ENCODE results near the gene COA1.

DNA sequence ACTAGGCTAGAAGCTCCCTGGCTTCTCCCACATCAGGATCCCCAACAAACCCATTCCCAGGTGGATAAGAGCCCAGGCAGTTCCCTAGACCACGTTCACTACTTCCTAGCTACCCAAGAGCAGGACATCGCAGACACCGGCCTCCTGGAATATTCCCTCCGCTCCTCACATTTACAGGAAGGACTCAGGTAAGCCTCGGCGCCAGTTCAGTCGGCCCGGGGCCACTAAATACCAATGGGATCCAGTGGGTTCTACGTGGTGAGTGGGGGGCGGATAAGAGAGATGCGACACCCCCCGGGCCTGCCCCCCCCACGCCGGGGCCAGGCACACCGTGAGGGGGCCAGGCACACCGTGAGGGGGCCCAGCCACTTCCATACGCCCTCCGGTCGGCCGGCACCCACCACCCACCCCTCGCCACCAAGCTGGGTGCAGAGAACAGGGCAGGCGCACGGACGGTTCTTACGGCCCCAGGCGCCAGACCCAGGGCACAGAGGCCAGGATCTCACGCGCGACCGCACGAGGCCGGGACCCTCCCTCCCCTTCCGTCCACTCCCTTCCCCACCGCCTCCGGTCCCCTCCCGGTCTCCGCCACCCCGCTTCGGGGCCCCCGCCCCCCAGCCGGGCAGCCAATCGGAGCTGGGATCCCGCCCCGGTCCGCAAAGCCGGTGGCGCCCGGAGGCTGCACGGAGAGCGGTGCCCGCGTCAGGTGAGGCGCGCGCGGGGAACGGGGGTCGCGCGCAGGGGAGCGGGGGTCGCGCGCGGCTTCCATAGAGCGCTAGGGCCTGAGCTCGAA lies 28.9 kb upstream of the COA1 start, which contains the start of gene BLVRA:
- TF ChIP-seq, protein P1, sequence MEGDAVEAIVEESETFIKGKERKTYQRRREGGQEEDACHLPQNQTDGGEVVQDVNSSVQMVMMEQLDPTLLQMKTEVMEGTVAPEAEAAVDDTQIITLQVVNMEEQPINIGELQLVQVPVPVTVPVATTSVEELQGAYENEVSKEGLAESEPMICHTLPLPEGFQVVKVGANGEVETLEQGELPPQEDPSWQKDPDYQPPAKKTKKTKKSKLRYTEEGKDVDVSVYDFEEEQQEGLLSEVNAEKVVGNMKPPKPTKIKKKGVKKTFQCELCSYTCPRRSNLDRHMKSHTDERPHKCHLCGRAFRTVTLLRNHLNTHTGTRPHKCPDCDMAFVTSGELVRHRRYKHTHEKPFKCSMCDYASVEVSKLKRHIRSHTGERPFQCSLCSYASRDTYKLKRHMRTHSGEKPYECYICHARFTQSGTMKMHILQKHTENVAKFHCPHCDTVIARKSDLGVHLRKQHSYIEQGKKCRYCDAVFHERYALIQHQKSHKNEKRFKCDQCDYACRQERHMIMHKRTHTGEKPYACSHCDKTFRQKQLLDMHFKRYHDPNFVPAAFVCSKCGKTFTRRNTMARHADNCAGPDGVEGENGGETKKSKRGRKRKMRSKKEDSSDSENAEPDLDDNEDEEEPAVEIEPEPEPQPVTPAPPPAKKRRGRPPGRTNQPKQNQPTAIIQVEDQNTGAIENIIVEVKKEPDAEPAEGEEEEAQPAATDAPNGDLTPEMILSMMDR (IDR thresholded peaks at IDR 0.05) = no peak
- TF ChIP-seq EZH2 (IDR thresholded peaks at IDR 0.05) = no peak
- no peak for TF ChIP-seq EZH2phosphoT487 (IDR thresholded peaks at IDR 0.05)
